ENCODE measurements around the gene DMD.

DMD gene

GRCh38 chrX:33045245-33045644 is 166.1 kb downstream of the DMD start:
- no peak for DNase-seq (ENCODE audit: low read depth in 2 of 2, low spot score in 1 of 2)

DNA sequence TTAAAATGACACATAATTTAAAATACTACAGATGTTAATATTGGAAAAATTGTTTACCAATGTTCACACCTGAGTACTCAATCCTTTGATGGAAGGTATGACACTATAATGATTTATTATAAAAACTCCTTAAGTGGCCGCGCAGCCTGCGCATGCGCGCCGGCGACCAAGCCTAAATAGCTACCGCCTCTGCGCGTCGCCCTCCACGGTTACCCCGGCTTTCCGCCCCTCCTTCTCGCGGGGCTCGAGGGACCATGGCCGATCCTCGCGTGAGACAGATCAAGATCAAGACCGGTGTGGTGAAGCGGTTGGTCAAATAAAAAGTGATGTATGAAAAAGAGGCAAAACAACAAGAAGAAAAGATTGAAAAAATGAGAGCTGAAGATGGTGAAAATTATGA is 170.2 kb downstream of the DMD start:
- no peak for DNase-seq (ENCODE audit: low read depth in 2 of 2, low spot score in 1 of 2)

DNA sequence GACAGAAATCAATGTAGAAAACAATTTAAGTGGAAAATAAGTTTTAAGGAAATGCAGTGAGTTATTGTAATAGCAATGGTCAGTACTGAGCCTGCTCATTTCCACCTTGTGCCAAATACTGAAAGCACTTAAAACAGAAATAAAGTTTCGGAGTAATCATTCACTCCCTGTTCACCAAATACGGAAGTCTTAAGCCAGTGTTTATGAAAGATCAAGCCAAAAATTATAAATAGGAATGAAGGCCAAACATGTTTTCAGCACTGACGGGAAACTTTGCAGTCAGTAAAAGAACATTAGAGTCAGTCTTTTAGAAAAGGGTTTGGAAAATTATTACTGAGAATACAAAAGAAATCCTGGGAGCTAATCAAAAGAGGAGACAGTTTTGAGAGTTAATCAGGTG is 178.6 kb downstream of the DMD start:
- DNase-seq (ENCODE audit: low read depth in 2 of 2, low spot score in 1 of 2) = no peak

- DNase-seq (ENCODE audit: low read depth in 2 of 2, low spot score in 1 of 2) = no peak
Measured at GRCh38 chrX:33014949-33015348, 196.4 kb downstream of the DMD start.

DNA sequence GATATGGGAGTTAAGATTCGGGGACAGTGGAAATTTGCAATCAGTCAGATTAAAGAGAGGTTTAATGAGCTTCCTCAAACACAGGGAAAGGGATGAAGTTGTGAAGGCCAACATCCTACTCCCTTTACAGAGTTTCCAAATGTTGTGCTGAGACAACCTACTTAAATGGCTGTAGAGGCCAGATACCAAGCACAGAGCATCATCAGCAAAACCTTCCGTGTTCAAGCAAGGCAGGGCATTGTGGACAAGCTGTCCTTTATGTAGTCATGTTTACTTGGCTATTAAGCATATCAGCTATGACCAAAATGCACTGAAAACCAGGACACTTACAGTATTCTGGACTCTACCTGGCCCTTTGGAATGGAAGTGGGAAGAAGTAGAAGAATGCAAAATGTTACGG is 197.3 kb downstream of the DMD start:
- DNase-seq (ENCODE audit: low read depth in 2 of 2, low spot score in 1 of 2) = no peak

DNA sequence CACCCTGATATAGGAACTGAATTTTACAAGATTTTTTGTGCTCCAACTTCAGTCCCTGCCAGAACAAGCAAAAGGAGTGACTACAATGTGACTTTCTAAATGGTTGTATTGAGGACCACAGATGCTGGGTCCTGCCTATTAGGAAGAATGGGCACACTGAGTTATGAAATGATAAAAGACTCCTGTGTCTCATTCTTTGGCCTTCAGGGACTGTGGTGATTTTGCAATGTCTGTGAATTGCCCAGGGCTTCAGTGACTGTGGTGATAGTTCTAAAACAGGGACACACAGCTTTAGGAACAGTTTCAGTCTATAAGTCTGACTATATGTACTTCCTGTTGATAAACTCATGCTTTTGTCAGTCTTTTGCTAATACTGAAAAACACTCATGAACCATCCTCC is 210.2 kb downstream of the DMD start:
- no peak for DNase-seq (ENCODE audit: low read depth in 2 of 2, low spot score in 1 of 2)

DNA sequence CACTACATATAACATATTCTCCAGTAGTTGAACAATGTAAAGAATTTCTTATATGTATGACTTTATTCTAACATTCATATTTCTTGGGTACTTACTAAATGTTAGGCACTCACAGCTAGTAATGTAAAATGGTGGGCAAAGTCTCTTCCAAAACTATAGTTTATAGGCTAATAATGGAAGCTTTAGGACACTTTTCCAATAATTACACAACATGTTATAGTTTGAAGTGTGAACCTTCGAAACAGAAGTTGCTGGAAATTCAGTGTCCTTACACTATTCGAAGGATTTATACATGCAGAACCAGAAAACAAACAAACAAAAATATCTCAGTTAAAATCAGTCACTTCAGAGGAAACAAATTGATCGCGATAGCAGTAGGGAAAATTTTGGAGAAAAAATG is 212.6 kb downstream of the DMD start:
- no peak for DNase-seq (ENCODE audit: low read depth in 2 of 2, low spot score in 1 of 2)

GRCh38 chrX:32995427-32995826 is 215.9 kb downstream of the DMD start:
- no peak for DNase-seq (ENCODE audit: low read depth in 2 of 2, low spot score in 1 of 2)

DNA sequence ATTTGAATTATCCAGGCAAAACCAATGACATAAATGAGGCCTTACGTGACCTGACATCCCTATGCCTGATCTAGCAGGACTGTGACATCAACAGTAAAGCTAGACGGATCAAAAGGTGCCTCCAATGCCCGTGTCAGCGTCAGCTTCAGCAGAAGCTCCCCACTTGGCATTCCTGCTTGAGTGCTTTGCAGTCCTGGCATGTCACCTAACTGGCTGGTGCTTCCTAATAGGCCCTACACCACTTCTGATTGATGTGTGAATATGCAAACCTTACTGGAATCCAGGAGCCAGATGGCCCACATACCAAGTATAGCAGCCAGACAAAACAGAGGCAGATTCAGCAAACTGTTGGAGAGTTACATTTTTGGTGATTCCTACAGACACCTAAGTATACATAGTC is 224.2 kb downstream of the DMD start:
- DNase-seq (ENCODE audit: low read depth in 2 of 2, low spot score in 1 of 2) = no peak

DNA sequence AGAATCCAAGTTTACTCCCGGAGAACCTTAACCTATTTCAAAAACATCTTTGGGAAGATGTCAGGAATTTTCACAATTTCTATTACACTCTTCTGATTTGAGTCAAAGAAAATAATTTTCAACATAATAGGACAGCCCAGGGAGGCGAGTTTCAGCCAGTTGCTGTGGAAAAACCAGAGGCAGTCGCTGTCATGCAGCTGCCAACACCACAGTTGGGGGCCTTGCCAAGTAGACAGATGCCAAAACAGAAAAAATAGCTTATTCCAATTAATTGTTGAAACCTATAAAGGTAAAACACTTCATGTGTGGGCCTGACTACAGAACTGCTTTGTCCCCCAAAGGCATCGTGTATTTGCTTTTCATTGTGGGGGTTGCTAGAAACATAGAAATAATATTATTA is 225.8 kb downstream of the DMD start:
- DNase-seq (ENCODE audit: low read depth in 2 of 2, low spot score in 1 of 2) = no peak

DNA sequence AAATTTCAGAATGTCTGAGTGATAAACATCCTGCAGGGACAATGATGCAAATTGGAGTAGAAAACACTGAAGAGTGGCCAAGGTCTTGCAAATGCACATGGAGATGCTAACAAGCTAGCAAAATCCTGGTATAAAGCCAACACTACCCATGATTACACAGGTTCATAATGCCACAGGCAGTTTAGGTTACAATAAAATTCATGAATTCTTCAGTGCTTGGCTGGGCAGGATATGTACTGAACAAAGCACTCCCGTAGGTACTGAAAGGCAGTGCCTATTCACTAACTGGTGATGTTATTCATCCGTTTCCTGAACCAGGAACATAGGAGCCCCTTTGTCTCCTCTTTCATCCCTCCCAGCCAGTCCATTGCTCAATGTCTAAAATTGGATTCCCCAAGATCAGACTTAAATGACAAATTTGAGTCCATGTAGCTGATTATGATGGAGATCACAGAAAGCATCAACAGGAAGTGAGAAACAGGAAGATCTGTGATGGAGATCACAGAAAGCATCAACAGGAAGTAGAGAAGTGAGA is 244.5 kb downstream of the DMD start:
- no peak for DNase-seq (ENCODE audit: low read depth in 2 of 2, low spot score in 1 of 2)

DNA sequence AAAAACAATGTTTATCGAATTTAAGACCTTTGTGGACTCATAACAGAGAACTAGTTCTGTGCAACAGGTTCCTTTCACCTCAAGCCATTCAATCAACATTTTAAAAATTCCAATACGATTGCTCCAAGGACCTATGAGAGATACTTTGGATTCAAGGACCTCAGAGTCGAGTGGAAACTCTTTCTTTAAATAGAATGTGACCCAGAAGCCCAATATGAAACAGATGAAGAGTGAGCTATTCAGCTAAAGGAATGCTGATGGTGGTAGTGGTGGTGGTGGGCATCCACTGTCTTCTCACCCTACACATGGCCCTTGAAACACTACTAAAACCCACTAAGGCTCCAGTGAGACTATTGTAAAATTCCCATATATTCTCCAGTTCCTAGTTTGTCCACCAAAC is 257.2 kb downstream of the DMD start:
- DNase-seq (ENCODE audit: low read depth in 2 of 2, low spot score in 1 of 2) = no peak

DNA sequence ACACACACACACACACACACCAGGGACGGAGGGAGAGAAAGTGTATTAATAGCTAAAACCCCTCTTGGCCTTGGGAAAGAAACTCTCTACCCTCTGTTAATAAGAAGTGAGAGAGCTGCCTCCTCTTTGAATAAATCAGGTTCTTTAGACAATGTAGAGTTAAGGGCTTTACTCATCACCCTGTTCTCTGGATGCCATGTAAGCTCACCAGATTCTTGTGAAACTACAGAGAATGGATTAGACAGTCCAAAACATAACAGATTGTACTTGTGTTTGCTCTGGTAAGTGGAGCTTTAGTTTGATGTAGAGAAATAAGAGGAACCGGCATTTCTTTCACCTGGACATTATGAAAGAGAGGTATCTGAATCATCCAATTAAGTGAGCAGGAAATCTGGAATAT is 263.2 kb downstream of the DMD start:
- no peak for DNase-seq (ENCODE audit: low read depth in 2 of 2, low spot score in 1 of 2)

DNA sequence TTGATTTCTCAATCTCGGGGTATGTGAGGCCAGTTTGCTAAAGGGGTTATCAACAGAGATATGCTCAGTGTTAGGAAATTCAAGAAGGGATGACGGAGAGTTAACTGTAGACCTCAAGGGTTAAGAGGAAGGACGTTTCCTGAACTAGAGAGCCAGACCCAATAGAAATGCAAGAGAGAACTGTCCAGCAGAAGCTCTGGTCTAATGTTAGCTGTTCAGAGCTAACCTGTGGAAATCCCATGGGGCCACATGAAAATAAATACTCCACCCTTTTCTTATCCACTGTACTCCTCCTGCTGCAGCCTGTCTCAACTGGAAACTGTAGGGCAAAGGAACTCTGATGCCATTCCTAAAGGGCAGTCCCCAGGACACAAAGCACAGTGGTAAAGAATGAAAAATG is 274.3 kb downstream of the DMD start:
- DNase-seq (ENCODE audit: low read depth in 2 of 2, low spot score in 1 of 2) = no peak

- DNase-seq (ENCODE audit: low read depth in 2 of 2, low spot score in 1 of 2) = no peak
Measured at GRCh38 chrX:32933548-32933947, 277.8 kb downstream of the DMD start.

- no peak for DNase-seq (ENCODE audit: low read depth in 2 of 2, low spot score in 1 of 2)
Measured at GRCh38 chrX:32929040-32929439, 282.3 kb downstream of the DMD start.

DNA sequence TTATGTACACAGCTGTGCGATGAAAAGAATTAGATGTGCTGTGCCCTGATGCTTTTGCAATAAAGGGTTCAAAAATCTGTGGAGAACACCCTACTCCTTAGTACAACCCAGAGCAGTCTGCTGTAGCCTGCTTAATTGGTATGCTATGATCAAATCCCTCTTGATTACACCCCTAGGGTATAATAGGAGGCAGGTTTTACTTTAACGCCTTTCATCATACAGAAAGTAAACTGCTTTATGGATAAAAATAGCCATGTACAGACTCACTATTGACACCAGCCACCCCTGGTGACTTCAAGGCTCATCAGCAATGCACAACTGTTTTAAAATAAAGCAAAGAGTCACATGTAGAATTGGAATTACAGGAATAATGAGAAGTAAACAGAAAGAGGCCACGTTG is 315.3 kb downstream of the DMD start:
- DNase-seq (ENCODE audit: low read depth in 2 of 2, low spot score in 1 of 2) = no peak

GRCh38 chrX:32894679-32895078 is 316.7 kb downstream of the DMD start:
- no peak for DNase-seq (ENCODE audit: low read depth in 2 of 2, low spot score in 1 of 2)

- no peak for DNase-seq (ENCODE audit: low read depth in 2 of 2, low spot score in 1 of 2)
Measured at GRCh38 chrX:32893751-32894150, 317.6 kb downstream of the DMD start.

DNA sequence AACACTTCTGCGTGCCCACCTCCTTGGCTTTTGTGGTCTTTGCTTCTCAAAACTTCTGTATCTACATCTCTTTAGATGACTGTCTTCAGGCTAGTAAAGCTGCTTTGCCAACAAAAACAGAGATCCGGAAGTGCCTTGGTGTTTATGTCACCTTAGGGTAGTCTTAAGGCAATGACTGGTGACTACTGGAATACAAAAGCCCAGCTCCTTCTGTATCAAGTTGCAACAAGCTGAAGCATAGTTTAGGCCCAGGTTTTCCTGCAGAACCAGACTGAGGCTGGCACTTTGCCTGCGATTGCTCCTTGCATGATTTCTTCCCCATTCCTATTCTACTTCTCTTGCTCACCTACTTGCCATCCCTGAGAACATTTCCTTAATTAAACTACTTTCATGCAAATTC is 333.8 kb downstream of the DMD start:
- no peak for DNase-seq (ENCODE audit: low read depth in 2 of 2, low spot score in 1 of 2)

- no peak for DNase-seq (ENCODE audit: low read depth in 2 of 2, low spot score in 1 of 2)
Measured at GRCh38 chrX:32874839-32875238, 336.5 kb downstream of the DMD start.

DNA sequence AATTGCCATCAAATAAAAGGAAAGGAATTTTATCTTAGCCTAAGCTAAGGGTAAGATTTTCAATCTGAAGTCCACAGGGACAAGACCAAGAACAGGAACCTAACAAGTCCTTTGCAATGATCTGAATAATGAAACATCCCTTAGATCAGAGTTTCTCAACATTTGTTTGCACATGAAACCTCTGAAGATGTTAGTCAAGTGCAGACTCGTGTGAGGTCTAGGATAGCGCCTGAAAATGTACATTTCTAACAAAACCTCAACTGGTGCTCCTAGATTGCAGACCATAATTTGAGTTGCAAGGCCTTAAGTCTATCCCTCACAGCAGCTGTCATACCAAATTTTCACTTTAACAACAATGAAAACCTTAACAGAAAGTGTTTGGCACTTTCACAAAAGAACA is 337.6 kb downstream of the DMD start:
- DNase-seq (ENCODE audit: low read depth in 2 of 2, low spot score in 1 of 2) = no peak

DNA sequence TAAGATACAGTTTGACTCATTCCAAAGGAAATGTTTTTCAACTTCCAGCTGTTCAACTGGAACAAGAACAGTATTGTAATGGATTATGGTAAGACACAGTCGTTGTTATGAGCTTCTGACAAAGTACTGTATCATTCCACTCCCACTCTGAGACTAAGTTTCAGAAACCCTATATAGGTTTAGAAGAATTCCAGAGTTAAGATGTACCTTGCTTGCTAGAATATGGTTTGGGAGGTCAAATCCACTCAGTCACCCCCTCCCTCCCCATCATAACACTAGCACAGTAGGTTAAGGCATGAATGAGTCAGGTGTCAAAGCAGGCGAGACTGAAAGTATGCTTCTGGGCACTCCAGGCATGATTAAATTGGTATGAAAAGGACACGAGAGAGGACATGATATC is 339.7 kb downstream of the DMD start:
- DNase-seq (ENCODE audit: low read depth in 2 of 2, low spot score in 1 of 2) = no peak

DNA sequence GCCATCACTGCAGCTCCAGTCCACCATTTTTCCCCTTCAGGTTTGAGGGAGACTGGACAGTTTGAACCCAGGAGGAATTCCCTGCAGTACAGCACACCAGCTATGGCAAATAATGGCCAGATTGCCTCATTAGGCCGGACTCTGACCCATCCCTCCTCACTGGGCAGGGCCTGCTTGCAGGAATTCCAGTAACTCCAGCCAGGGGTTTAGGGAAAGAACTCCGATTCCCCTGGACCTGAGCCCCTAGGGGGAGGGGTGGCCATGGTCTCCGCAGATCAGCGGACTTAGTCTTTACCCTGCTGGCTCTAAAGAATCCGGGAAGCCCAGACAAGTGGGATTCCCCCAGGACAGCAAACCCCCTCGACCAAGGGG is 342.8 kb downstream of the DMD start:
- no peak for DNase-seq (ENCODE audit: low read depth in 2 of 2, low spot score in 1 of 2)

Measured in stimulated activated CD8-positive, alpha-beta memory T cell treated with anti-CD3 and anti-CD28 coated beads, Interleukin-4, amount 100 ng/mL, for 4 hours (primary cell).